Measurements from ENCODE around the gene ALDH4A1.

The ALDH4A1 gene

GRCh38 chr1:18925279-18925678, 22.9 kb upstream of the ALDH4A1 start:
- H3K36me3 ChIP-seq (ENCODE audit: control insufficient read depth in 1 of 2, insufficient read depth in 2 of 2, low read length in 2 of 2), result peaks cover 5 to 9% of the 10 kb centered on the region in 2 experiments
- H2BK5ac ChIP-seq (ENCODE audit: low read depth, low read length, poor library complexity), result no peak overlapping the region
- peak overlapping the region; percentile 50 for H3K18ac ChIP-seq (ENCODE audit: low read length)
- no peak overlapping the region for H3K23ac ChIP-seq (ENCODE audit: low read length)
- peaks cover 18% of the 10 kb centered on the region for H3K79me2 ChIP-seq (ENCODE audit: control insufficient read depth, insufficient read depth, low read length, poor library complexity)
- no peak overlapping the region for H3K27ac ChIP-seq (ENCODE audit: low read depth, low read length)
- no peak overlapping the region for H4K12ac ChIP-seq (ENCODE audit: low read depth, low read length)
- H3K9ac ChIP-seq (ENCODE audit: low read length), result no peak overlapping the region
- H3K9me3 ChIP-seq (ENCODE audit: insufficient read depth, low read depth, low read length), result peaks cover 1% of the 10 kb centered on the region
- no peak overlapping the region for H3K4me3 ChIP-seq (ENCODE audit: low read depth, low read length)
- H3K14ac ChIP-seq (ENCODE audit: low read length), result no peak overlapping the region
- H2AFZ ChIP-seq (ENCODE audit: insufficient read depth, low read length, poor library complexity), result no peak overlapping the region
- no peak overlapping the region for H2BK12ac ChIP-seq (ENCODE audit: low read length)
- H3K27me3 ChIP-seq (ENCODE audit: insufficient read depth, low read length), result no peaks in the 10 kb centered on the region
- H3K4me2 ChIP-seq (ENCODE audit: low read length), result no peak overlapping the region
- H3K4me1 ChIP-seq (ENCODE audit: control insufficient read depth in 1 of 2, insufficient read depth in 2 of 2, low read length in 2 of 2), result peaks cover 41 to 62% of the 10 kb centered on the region in 2 experiments
- WGBS (ENCODE audit: extremely low coverage, insufficient coverage, insufficient read length), result no CpG with 5 or more reads among the region's 9 CpGs
- no peak for DNase-seq
- no peak overlapping the region for H2BK120ac ChIP-seq (ENCODE audit: insufficient read depth, low read length, poor library complexity)
- no peak overlapping the region for H4K8ac ChIP-seq (ENCODE audit: low read depth, low read length)
- H3K4ac ChIP-seq (ENCODE audit: low read depth, low read length), result no peak overlapping the region
- no peak overlapping the region for H4K91ac ChIP-seq (ENCODE audit: low read depth, low read length)
- no peak overlapping the region for H2AK5ac ChIP-seq (ENCODE audit: low read length)
- peaks cover 39% of the 10 kb centered on the region for H3K79me1 ChIP-seq (ENCODE audit: low read length)

DNA sequence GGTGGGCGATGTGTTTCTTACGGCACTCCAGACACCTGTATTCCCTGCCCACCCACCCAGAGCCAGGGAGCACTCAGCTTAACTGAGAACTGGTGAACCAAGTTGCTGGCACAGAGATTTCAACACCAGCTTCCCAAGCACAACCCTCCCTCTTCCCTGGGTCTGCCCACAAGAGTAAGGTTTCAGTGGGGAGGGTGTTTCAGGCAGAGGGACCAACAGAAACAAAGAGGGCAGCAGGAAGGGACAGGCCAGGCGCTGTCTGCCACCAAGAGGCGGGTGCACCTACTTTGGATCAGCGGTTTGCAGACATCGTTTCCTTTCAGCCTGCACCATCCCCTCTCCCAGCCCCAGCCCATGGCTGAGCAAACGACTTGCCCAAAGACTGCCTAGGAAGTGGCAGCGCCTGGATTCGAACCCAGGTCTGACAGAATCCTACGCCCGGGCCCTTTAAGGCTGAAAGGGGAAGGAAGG, 21.9 kb upstream of the ALDH4A1 start:
- peak overlapping the region; percentile 30 for H4K8ac ChIP-seq (ENCODE audit: low read depth, low read length)
- H3K27me3 ChIP-seq (ENCODE audit: insufficient read depth, low read length), result no peaks in the 10 kb centered on the region
- peak overlapping the region; percentile 76 for H2AK5ac ChIP-seq (ENCODE audit: low read length)
- H2BK5ac ChIP-seq (ENCODE audit: low read depth, low read length, poor library complexity), result no peak overlapping the region
- no peak overlapping the region for H3K4me3 ChIP-seq (ENCODE audit: low read depth, low read length)
- H3K79me2 ChIP-seq (ENCODE audit: control insufficient read depth, insufficient read depth, low read length, poor library complexity), result peaks cover 20% of the 10 kb centered on the region
- no peak overlapping the region for H3K4me2 ChIP-seq (ENCODE audit: low read length)
- peaks cover 5 to 9% of the 10 kb centered on the region in 2 experiments for H3K36me3 ChIP-seq (ENCODE audit: control insufficient read depth in 1 of 2, insufficient read depth in 2 of 2, low read length in 2 of 2)
- H3K9ac ChIP-seq (ENCODE audit: low read length), result no peak overlapping the region
- H4K12ac ChIP-seq (ENCODE audit: low read depth, low read length), result no peak overlapping the region
- H3K14ac ChIP-seq (ENCODE audit: low read length), result peak overlapping the region; percentile 41
- no peak overlapping the region for H3K27ac ChIP-seq (ENCODE audit: low read depth, low read length)
- H3K4ac ChIP-seq (ENCODE audit: low read depth, low read length), result peak overlapping the region; percentile 39
- H3K4me1 ChIP-seq (ENCODE audit: control insufficient read depth in 1 of 2, insufficient read depth in 2 of 2, low read length in 2 of 2), result peaks cover 46 to 58% of the 10 kb centered on the region in 2 experiments
- H2AFZ ChIP-seq (ENCODE audit: insufficient read depth, low read length, poor library complexity), result peak overlapping the region; percentile 58
- peak overlapping the region; percentile 67 for H3K18ac ChIP-seq (ENCODE audit: low read length)
- H3K9me3 ChIP-seq (ENCODE audit: insufficient read depth, low read depth, low read length), result peaks cover 1% of the 10 kb centered on the region
- no peak overlapping the region for H2BK120ac ChIP-seq (ENCODE audit: insufficient read depth, low read length, poor library complexity)
- H4K91ac ChIP-seq (ENCODE audit: low read depth, low read length), result peak overlapping the region; percentile 48
- peaks cover 43% of the 10 kb centered on the region for H3K79me1 ChIP-seq (ENCODE audit: low read length)
- H2BK12ac ChIP-seq (ENCODE audit: low read length), result peak overlapping the region; percentile 52
- no peak for DNase-seq
- H3K23ac ChIP-seq (ENCODE audit: low read length), result no peak overlapping the region
- no CpG with 5 or more reads among the region's 11 CpGs for WGBS (ENCODE audit: extremely low coverage, insufficient coverage, insufficient read length)

- Histone ChIP-seq H3K79me1 (ENCODE audit: low read length) (peaks cover 47% of the 10 kb centered on the region), H3K23ac (ENCODE audit: low read length) (no peak overlapping the region), H3K4me3 (ENCODE audit: low read depth, low read length) (no peak overlapping the region), H2AK5ac (ENCODE audit: low read length) (no peak overlapping the region), H2BK5ac (ENCODE audit: low read depth, low read length, poor library complexity) (peak overlapping the region; percentile 73), H2AFZ (ENCODE audit: insufficient read depth, low read length, poor library complexity) (no peak overlapping the region), H3K27me3 (ENCODE audit: insufficient read depth, low read length) (no peaks in the 10 kb centered on the region), H3K4me1 (ENCODE audit: control insufficient read depth in 1 of 2, insufficient read depth in 2 of 2, low read length in 2 of 2) (peaks cover 50 to 62% of the 10 kb centered on the region in 2 experiments), H3K4ac (ENCODE audit: low read depth, low read length) (peak overlapping the region; percentile 11), H3K18ac (ENCODE audit: low read length) (peak overlapping the region; percentile 30), H2BK12ac (ENCODE audit: low read length) (peak overlapping the region; percentile 76), H4K12ac (ENCODE audit: low read depth, low read length) (no peak overlapping the region), H3K9ac (ENCODE audit: low read length) (no peak overlapping the region), H3K9me3 (ENCODE audit: insufficient read depth, low read depth, low read length) (peaks cover 1% of the 10 kb centered on the region), H3K36me3 (ENCODE audit: control insufficient read depth in 1 of 2, insufficient read depth in 2 of 2, low read length in 2 of 2) (peaks cover 5 to 9% of the 10 kb centered on the region in 2 experiments), H2BK120ac (ENCODE audit: insufficient read depth, low read length, poor library complexity) (peak overlapping the region; percentile 82), H3K14ac (ENCODE audit: low read length) (peak overlapping the region; percentile 12), H3K4me2 (ENCODE audit: low read length) (no peak overlapping the region), H4K8ac (ENCODE audit: low read depth, low read length) (peak overlapping the region; percentile 17), H3K79me2 (ENCODE audit: control insufficient read depth, insufficient read depth, low read length, poor library complexity) (peaks cover 22% of the 10 kb centered on the region), H4K91ac (ENCODE audit: low read depth, low read length) (peak overlapping the region; percentile 57), H3K27ac (ENCODE audit: low read depth, low read length) (no peak overlapping the region)
- WGBS (ENCODE audit: extremely low coverage, insufficient coverage, insufficient read length), result no CpG with 5 or more reads among the region's 14 CpGs
- no peak for DNase-seq
Measured at GRCh38 chr1:18923756-18924211, 21.4 kb upstream of the ALDH4A1 start.

- H2AK5ac ChIP-seq (ENCODE audit: low read length), result peak overlapping the region; percentile 16
- DNase-seq, result no peak
- WGBS (ENCODE audit: extremely low coverage, insufficient coverage, insufficient read length), result no CpG with 5 or more reads among the region's 18 CpGs
- peaks cover 9 to 14% of the 10 kb centered on the region in 2 experiments for H3K36me3 ChIP-seq (ENCODE audit: control insufficient read depth in 1 of 2, insufficient read depth in 2 of 2, low read length in 2 of 2)
- H3K23ac ChIP-seq (ENCODE audit: low read length), result no peak overlapping the region
- no peak overlapping the region for H3K9ac ChIP-seq (ENCODE audit: low read length)
- H3K14ac ChIP-seq (ENCODE audit: low read length), result peak overlapping the region; percentile 70
- H3K4me2 ChIP-seq (ENCODE audit: low read length), result no peak overlapping the region
- peak overlapping the region; percentile 64 for H3K18ac ChIP-seq (ENCODE audit: low read length)
- peak overlapping the region; percentile 14 for H4K12ac ChIP-seq (ENCODE audit: low read depth, low read length)
- peak overlapping the region; percentile 73 for H2BK5ac ChIP-seq (ENCODE audit: low read depth, low read length, poor library complexity)
- peaks cover 23% of the 10 kb centered on the region for H3K79me2 ChIP-seq (ENCODE audit: control insufficient read depth, insufficient read depth, low read length, poor library complexity)
- peak overlapping the region; percentile 86 for H3K27ac ChIP-seq (ENCODE audit: low read depth, low read length)
- H2BK12ac ChIP-seq (ENCODE audit: low read length), result peak overlapping the region; percentile 76
- H3K27me3 ChIP-seq (ENCODE audit: insufficient read depth, low read length), result no peaks in the 10 kb centered on the region
- H3K79me1 ChIP-seq (ENCODE audit: low read length), result peaks cover 53% of the 10 kb centered on the region
- peak overlapping the region; percentile 50 for H4K8ac ChIP-seq (ENCODE audit: low read depth, low read length)
- H2BK120ac ChIP-seq (ENCODE audit: insufficient read depth, low read length, poor library complexity), result peak overlapping the region; percentile 82
- H2AFZ ChIP-seq (ENCODE audit: insufficient read depth, low read length, poor library complexity), result peak overlapping the region; percentile 38
- no peak overlapping the region for H3K4me3 ChIP-seq (ENCODE audit: low read depth, low read length)
- peaks cover 56 to 69% of the 10 kb centered on the region in 2 experiments for H3K4me1 ChIP-seq (ENCODE audit: control insufficient read depth in 1 of 2, insufficient read depth in 2 of 2, low read length in 2 of 2)
- peak overlapping the region; percentile 36 for H3K4ac ChIP-seq (ENCODE audit: low read depth, low read length)
- no peaks in the 10 kb centered on the region for H3K9me3 ChIP-seq (ENCODE audit: insufficient read depth, low read depth, low read length)
- peak overlapping the region; percentile 90 for H4K91ac ChIP-seq (ENCODE audit: low read depth, low read length)
Measured at GRCh38 chr1:18922848-18923755, 20.7 kb upstream of the ALDH4A1 start.
